HG02840 (cell line): ENCODE measurements around the gene GRIN2C.

ENCODE experiments used
- ATAC-seq: cut with Tn5 transposase; IDR thresholded peaks from one replicate; pipeline ENCODE4 v1.9.1; 2021; ENCODE audit warnings: mild to moderate bottlenecking, moderate library complexity, moderate number of reproducible peaks; ENCODE audit not compliant: unreplicated experiment, low FRiP score

GRIN2C gene

GRCh38 chr17:74824961-74825627, 34.6 kb downstream of the GRIN2C start:
- ATAC-seq = no peak

GRCh38 chr17:74822939-74823367, 36.7 kb downstream of the GRIN2C start:
- no peak for ATAC-seq

GRCh38 chr17:74822335-74822938, 37.2 kb downstream of the GRIN2C start:
- ATAC-seq = no peak

GRCh38 chr17:74821655-74822334, 37.9 kb downstream of the GRIN2C start:
- ATAC-seq = no peak

- ATAC-seq = no peak
These were observed 39.8 kb downstream of the GRIN2C start for GRCh38 chr17:74819801-74820436.

GRCh38 chr17:74818291-74818938, 41.3 kb downstream of the GRIN2C start:
- ATAC-seq = no peak

- no peak for ATAC-seq
These were observed 42.6 kb downstream of the GRIN2C start for GRCh38 chr17:74816905-74817620.

- no peak for ATAC-seq
These were observed 43.9 kb downstream of the GRIN2C start for GRCh38 chr17:74815550-74816370.

- ATAC-seq = no peak
These were observed 44.6 kb downstream of the GRIN2C start for GRCh38 chr17:74815067-74815466.

- no peak for ATAC-seq
These were observed 45.2 kb downstream of the GRIN2C start for GRCh38 chr17:74814453-74814852.

- ATAC-seq = no peak
These were observed 47.3 kb downstream of the GRIN2C start for GRCh38 chr17:74812109-74813009.

- no peak for ATAC-seq
These were observed 48.8 kb downstream of the GRIN2C start for GRCh38 chr17:74810699-74811485.

GRCh38 chr17:74808714-74809430, 50.8 kb downstream of the GRIN2C start:
- no peak for ATAC-seq

- ATAC-seq = no peak
These were observed 51.8 kb downstream of the GRIN2C start for GRCh38 chr17:74807925-74808324.

GRCh38 chr17:74807441-74807840, 52.2 kb downstream of the GRIN2C start:
- no peak for ATAC-seq

- no peak for ATAC-seq
These were observed 53.4 kb downstream of the GRIN2C start for GRCh38 chr17:74806334-74806733.

- ATAC-seq = no peak
These were observed 54.1 kb downstream of the GRIN2C start for GRCh38 chr17:74805591-74805991.
